Activated CD8-positive, alpha-beta T cell treated with anti-CD3 and anti-CD28 coated beads for 36 hours (primary cell): ENCODE measurements around the gene PARP3. TPM values are rescaled to one million over a fixed set of nuclear protein-coding genes. Genes with fewer than 3 reads are reported as not detected.

Experiments
- ATAC-seq: fragments of 200-7000 bp; cut with Tn5 transposase; one replicate; pipeline ENCODE4 v1.10.0; 2021; ENCODE audit warnings: mild to moderate bottlenecking, moderate library complexity
- CTCF ChIA-PET: fragments of 350-600 bp; sonication (Branson Sonifier 250); formaldehyde crosslinking; loops from one replicate; lab custom pipeline; 2021; ENCODE audit warnings: antibody characterized with exemption; lab: Charles Lee
- POLR2A ChIA-PET: fragments of 350-600 bp; sonication (Branson Sonifier 250); formaldehyde crosslinking; loops from one replicate; lab custom pipeline; 2021; ENCODE audit warnings: antibody characterized with exemption; lab: Charles Lee
- DNase-seq: peaks from one replicate; pipeline ENCODE4 v3.0.0-alpha.2; 2020
- H3K27ac Mint-ChIP-seq: one replicate; pipeline ENCODE4 v1.8.0; 2021; ENCODE audit warnings: mild to moderate bottlenecking, mixed read lengths
- H3K27me3 Mint-ChIP-seq: one replicate; pipeline ENCODE4 v1.8.0; 2021; ENCODE audit warnings: mixed read lengths
- H3K36me3 Mint-ChIP-seq: one replicate; pipeline ENCODE4 v1.8.0; 2021; ENCODE audit warnings: low read depth, mixed read lengths
- H3K4me1 Mint-ChIP-seq: one replicate; pipeline ENCODE4 v1.8.0; 2021; ENCODE audit warnings: low read depth, mixed read lengths
- H3K4me3 Mint-ChIP-seq: one replicate; pipeline ENCODE4 v1.8.0; 2021; ENCODE audit warnings: mild to moderate bottlenecking, moderate library complexity, mixed read lengths
- H3K9me3 Mint-ChIP-seq: one replicate; pipeline ENCODE4 v1.8.0; 2021; ENCODE audit warnings: mixed read lengths
- intact Hi-C: fragments of 100-400 bp; cut with micrococcal nuclease; formaldehyde crosslinking; loops from one replicate; pipeline ENCODE4 v1.10.0; 2022
- total RNA-seq, 2 experiments: library from RNA; stranded (reverse); gene quantifications; one replicate each; pipeline ENCODE4 v1.2.3, GENCODE V29; 2021
- TF ChIP-seq, protein P1 (sequence below): fragments of 200-600 bp; IDR thresholded peaks from one replicate; pipeline ENCODE4 v1.8.0; 2022; ENCODE audit warnings: antibody characterized with exemption, mild to moderate bottlenecking

Gene PARP3
- total RNA-seq, 2 experiments from 2014 or later = 11.5 to 12.7 TPM

DNA sequence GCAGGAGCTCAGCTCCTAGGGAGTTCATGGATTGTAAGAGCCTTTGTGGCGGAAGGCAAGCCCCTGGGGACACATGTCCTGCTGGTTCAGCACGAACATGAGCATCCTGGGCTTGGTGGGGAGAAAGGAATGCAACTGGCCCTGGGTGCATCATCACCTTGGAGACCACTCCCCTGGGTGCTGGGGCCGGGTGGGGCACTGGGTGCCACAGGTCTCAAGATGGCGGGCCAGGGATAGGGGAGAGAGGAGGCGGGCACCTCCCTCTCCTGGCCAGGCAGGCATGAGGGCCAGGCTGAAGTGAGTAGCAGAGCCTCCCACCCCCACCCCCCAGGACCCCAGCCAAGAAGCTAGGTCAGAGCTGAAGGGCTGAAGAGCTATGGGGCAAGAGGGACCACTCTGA lies 24.3 kb downstream of the PARP3 start:
- ATAC-seq (no peak), DNase-seq (no peak)
- no peaks in the 10 kb centered on the region for H3K27me3 Mint-ChIP-seq
- ChIA-PET CTCF (interaction anchor here (1.4 to 3.3 kb wide), 2 partner anchors 9 to 24 kb away, joined by 5 to 14 read pairs; partner anchors contain the start of genes PARP3 and RRP9), POLR2A (interaction anchor here (2.0 kb wide), 1 partner anchor 11 kb away, joined by 6 read pairs; the partner anchor contains the start of gene GPR62)
- peak overlapping the region; percentile 69 for H3K4me3 Mint-ChIP-seq
- intact Hi-C loops = no loop called here
- no peaks in the 10 kb centered on the region for H3K36me3 Mint-ChIP-seq
- peaks cover 11% of the 10 kb centered on the region for H3K4me1 Mint-ChIP-seq
- H3K27ac Mint-ChIP-seq = peak overlapping the region; percentile 11
- TF ChIP-seq, protein P1, sequence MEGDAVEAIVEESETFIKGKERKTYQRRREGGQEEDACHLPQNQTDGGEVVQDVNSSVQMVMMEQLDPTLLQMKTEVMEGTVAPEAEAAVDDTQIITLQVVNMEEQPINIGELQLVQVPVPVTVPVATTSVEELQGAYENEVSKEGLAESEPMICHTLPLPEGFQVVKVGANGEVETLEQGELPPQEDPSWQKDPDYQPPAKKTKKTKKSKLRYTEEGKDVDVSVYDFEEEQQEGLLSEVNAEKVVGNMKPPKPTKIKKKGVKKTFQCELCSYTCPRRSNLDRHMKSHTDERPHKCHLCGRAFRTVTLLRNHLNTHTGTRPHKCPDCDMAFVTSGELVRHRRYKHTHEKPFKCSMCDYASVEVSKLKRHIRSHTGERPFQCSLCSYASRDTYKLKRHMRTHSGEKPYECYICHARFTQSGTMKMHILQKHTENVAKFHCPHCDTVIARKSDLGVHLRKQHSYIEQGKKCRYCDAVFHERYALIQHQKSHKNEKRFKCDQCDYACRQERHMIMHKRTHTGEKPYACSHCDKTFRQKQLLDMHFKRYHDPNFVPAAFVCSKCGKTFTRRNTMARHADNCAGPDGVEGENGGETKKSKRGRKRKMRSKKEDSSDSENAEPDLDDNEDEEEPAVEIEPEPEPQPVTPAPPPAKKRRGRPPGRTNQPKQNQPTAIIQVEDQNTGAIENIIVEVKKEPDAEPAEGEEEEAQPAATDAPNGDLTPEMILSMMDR = no peak
- no peaks in the 10 kb centered on the region for H3K9me3 Mint-ChIP-seq

DNA sequence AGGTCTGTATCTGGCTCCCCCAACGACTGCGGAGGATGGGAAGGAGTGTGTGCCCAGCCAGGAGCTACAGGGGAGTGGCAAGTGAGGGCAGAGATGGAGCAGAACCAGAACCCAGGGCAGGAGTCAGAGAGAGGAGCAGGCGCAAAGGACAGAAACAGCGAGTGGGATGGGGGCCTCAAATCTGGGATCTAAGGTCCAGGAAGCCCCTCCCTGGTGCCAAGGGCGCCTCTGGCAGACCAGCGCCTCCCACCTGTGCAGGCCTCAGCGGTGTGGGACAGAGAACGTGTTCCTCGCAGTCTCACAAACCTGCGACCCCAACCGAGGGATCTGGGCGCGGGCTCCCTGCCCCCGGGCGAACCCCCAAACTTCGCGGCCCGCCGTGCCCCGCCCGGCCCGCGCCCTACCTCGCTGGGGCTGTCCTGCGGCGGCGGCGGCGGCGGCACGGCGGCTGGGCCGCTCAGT lies 24.8 kb downstream of the PARP3 start:
- no peaks in the 10 kb centered on the region for H3K27me3 Mint-ChIP-seq
- peak overlapping the region; percentile 11 for H3K27ac Mint-ChIP-seq
- peak overlapping the region; percentile 69 for H3K4me3 Mint-ChIP-seq
- H3K9me3 Mint-ChIP-seq = no peaks in the 10 kb centered on the region
- intact Hi-C loops = no loop called here
- TF ChIP-seq, protein P1 = no peak
- no peak for DNase-seq
- H3K4me1 Mint-ChIP-seq = peaks cover 14% of the 10 kb centered on the region
- ATAC-seq = peak; percentile 65
- POLR2A ChIA-PET = no interaction called here
- CTCF ChIA-PET = interaction anchor here (1.4 to 3.3 kb wide), 3 partner anchors 9 to 25 kb away, joined by 5 to 14 read pairs (median 6); partner anchors contain the start of genes PARP3 and RRP9
- no peaks in the 10 kb centered on the region for H3K36me3 Mint-ChIP-seq

DNA sequence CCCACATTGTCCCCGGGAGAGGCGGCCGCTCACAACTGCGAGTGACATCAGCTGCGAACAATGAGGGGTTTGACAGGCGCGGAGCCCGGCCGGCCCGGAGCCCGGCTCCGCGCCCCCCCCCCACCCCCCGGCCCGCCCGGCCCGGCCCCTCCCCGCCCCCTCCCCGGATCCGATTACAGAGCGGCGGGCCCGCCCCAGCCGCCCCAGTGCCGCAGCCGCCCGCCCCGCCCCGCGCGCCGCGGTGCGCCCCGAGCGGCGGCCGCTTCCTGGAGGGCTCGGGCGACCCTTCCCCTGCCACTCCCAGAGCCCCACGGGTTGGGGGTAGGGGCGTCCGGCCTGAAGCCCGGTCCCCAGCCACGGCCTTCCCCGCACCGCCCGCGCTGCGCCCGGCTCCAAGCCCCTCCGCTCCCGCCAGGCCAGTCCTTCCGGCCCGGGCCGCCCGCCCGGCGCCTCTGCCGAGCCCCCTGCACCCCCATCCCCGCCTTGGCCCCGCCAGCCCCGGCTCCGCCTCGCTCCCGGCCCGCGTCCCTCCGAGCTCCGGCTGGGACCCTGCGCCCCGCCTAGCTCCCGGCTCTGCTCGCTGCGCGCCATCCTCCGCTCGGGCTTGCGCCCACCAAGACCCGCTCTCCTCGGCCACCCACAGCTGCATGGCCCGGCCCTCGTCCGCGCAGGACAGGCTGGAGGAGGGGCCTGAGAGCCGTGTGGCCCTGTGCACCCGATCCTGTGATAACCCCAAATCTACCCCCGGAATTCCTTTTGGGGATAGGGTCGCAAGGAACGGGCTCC lies 25.4 kb downstream of the PARP3 start, which contains the start of gene PCBP4:
Gene PCBP4, minus strand, starts transcription at position 71 of the 786 bp plus-strand sequence. CDS start 6,214 bp downstream, outside the sequence.
- Mint-ChIP-seq H3K27ac (peak within 1 kb of the TSS; percentile 11), H3K4me3 (peak within 1 kb of the TSS; percentile 72), H3K27me3 (no peaks in the 10 kb centered on the region), H3K4me1 (peaks cover 16% of the 10 kb centered on the region), H3K9me3 (no peaks in the 10 kb centered on the region), H3K36me3 (peaks cover 2% of the 10 kb centered on the region)
- no peak for DNase-seq
- ATAC-seq = peak; percentile 68
- TF ChIP-seq, protein P1 = no peak
- POLR2A ChIA-PET = interaction anchor here (0.9 kb wide), 1 partner anchor 25 kb away, joined by 10 read pairs; no protein-coding TSS in a partner anchor
- intact Hi-C loops = no loop called here
- CTCF ChIA-PET = interaction anchor here (1.7 to 3.3 kb wide), 2 partner anchors 15 to 26 kb away, joined by 6 to 14 read pairs; partner anchors contain the start of genes PARP3 and RRP9

DNA sequence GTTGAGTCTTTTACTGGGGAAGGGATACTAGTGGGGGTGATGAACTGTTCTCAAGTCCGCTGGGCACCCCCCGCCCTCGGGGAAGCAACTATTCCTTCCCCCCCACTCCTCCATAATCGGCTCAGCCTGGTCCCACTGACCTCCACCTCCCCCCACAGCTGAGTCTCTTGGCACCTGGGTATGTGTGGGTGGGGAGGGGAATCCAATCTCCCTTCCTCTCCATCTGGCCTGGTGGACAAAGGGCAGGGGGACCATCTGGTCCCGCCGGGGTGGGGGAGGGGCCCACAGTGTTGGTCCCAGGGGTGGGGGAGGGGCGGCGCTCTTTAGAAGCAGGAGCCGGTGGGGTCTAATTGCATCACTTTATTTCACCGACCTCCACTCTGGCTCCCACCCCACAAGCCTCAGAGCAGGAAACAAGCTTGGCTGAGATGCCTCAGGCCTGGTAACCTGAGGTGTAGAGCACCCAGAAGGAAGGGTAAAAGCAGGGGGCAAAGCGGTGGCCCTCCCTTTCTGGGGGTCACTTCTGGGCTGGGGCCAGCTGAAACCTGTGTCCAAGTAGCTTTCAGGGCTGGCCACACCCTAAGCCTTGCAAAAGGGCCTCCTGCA lies 26.1 kb downstream of the PARP3 start:
- TF ChIP-seq, protein P1 = no peak
- Mint-ChIP-seq H3K27me3 (no peaks in the 10 kb centered on the region), H3K36me3 (peaks cover 2% of the 10 kb centered on the region), H3K4me1 (peaks cover 16% of the 10 kb centered on the region), H3K27ac (no peak overlapping the region), H3K9me3 (no peaks in the 10 kb centered on the region), H3K4me3 (peak overlapping the region; percentile 72)
- DNase-seq (no peak), ATAC-seq (peak; percentile 7)
- POLR2A ChIA-PET = interaction anchor here (0.9 to 1.8 kb wide), 4 partner anchors 11 to 24 kb away, joined by 4 to 11 read pairs (median 8); no protein-coding TSS in a partner anchor
- intact Hi-C loops = no loop called here
- CTCF ChIA-PET = interaction anchor here (1.5 to 3.3 kb wide), 3 partner anchors 14 to 34 kb away, joined by 3 to 14 read pairs (median 6); partner anchors contain the start of genes PARP3 and RRP9
